GM19397 (cell line): Measurements from ENCODE around the gene CFL2.

ENCODE experiments used
- ATAC-seq: cut with Tn5 transposase; IDR thresholded peaks from one replicate; pipeline ENCODE4 v1.9.1; 2021; ENCODE audit warnings: mild to moderate bottlenecking, moderate library complexity; ENCODE audit not compliant: unreplicated experiment

CFL2 gene

GRCh38 chr14:34678306-34678705, 36.1 kb downstream of the CFL2 start:
- ATAC-seq, result no peak

- no peak for ATAC-seq
Measured at GRCh38 chr14:34676516-34677211, 37.7 kb downstream of the CFL2 start.

- no peak for ATAC-seq
Measured at GRCh38 chr14:34673702-34674101, 40.7 kb downstream of the CFL2 start.

- no peak for ATAC-seq
Measured at GRCh38 chr14:34671716-34672115, 42.7 kb downstream of the CFL2 start.

- ATAC-seq, result no peak
Measured at GRCh38 chr14:34668111-34668510, 46.3 kb downstream of the CFL2 start.

GRCh38 chr14:34667007-34667406, 47.4 kb downstream of the CFL2 start:
- no peak for ATAC-seq

GRCh38 chr14:34665785-34666435, 48.5 kb downstream of the CFL2 start:
- ATAC-seq, result no peak

- no peak for ATAC-seq
Measured at GRCh38 chr14:34662561-34663088, 51.8 kb downstream of the CFL2 start.

GRCh38 chr14:34660796-34661195, 53.6 kb downstream of the CFL2 start:
- no peak for ATAC-seq
